A549 (cell line): ENCODE measurements around the gene CRB2. TPM values are rescaled to one million over a fixed set of nuclear protein-coding genes. Genes with fewer than 3 reads are reported as not detected.

ENCODE experiments used
- ATAC-seq, 2 experiments: fragments of 200-7000 bp in 1 of 2; fragments of >200 bp in 1 of 2; cut with Nextera tagmentation in 1 of 2; cut with Tn5 transposase in 1 of 2; 3 replicates each; pipeline versions ENCODE4 v1.8.0 to v1.9.1; 2018 to 2020; ENCODE audit warnings: mild to moderate bottlenecking in 1 of 2, moderate library complexity in 1 of 2
- CTCF ChIA-PET: fragments of 300-600 bp; sonication (Branson Sonifier 250); formaldehyde crosslinking; extraction: SDS; loops from one replicate; lab custom pipeline; 2021; ENCODE audit warnings: antibody characterized with exemption, inconsistent platforms; lab: Yijun Ruan, JAX
- POLR2A ChIA-PET: fragments of 350-600 bp; formaldehyde crosslinking; extraction: SDS; loops from one replicate; lab custom pipeline; 2021; ENCODE audit warnings: antibody characterized with exemption, inconsistent platforms; lab: Yijun Ruan, JAX
- DNase-seq, 2 experiments: peaks; one replicate each; pipeline versions ENCODE4 v3.0.0 to v3.0.0-alpha.2; 2011 to 2016; ENCODE audit warnings: low read depth in 1 of 2, low spot score in 1 of 2
- FAIRE-seq: peaks from 2 replicates; lab custom pipeline; 2011; peaks lifted over from hg19 to GRCh38; lab: Jason Lieb, UNC
- H3K27ac ChIP-seq, 2 experiments: fragments of >200 bp; sonication (Bioruptor Twin); formaldehyde crosslinking; 3 replicates each; pipeline ENCODE4 v1.5.1; 2016 to 2017
- H3K4me1 ChIP-seq: fragments of >200 bp; sonication (Bioruptor Twin); formaldehyde crosslinking; 3 replicates; pipeline ENCODE4 v1.6.1; 2016
- H3K4me2 ChIP-seq: fragments of >200 bp; sonication (Bioruptor Twin); formaldehyde crosslinking; 3 replicates; pipeline ENCODE4 v1.6.1; 2016
- H3K4me3 ChIP-seq: fragments of >200 bp; sonication (Bioruptor Twin); formaldehyde crosslinking; 3 replicates; pipeline ENCODE4 v1.5.1; 2016
- H3K9me3 ChIP-seq: fragments of >200 bp; sonication (Bioruptor Twin); formaldehyde crosslinking; 3 replicates; pipeline ENCODE4 v1.6.1; 2016
- BHLHE40 ChIP-seq: IDR thresholded peaks from 2 replicates; pipeline ENCODE4 v1.6.1; 2012; ENCODE audit warnings: low read depth, low read length, inconsistent platforms
- CHD2 ChIP-seq: fragments of 150-350 bp; IDR thresholded peaks from 2 replicates; pipeline ENCODE4 v1.6.1; 2014; ENCODE audit warnings: low read length; ENCODE audit not compliant: partially characterized antibody
- EHMT2 ChIP-seq: fragments of 200-600 bp; sonication (generic); IDR thresholded peaks from 2 replicates; pipeline ENCODE4 v1.6.1; 2016; ENCODE audit warnings: antibody characterized with exemption, low read depth, mild to moderate bottlenecking, moderate library complexity
- GATA3 ChIP-seq: IDR thresholded peaks from 2 replicates; pipeline ENCODE4 v1.6.1; 2012; ENCODE audit warnings: borderline replicate concordance
- HOXB13 ChIP-seq: fragments of 250-450 bp; sonication (Bioruptor Pico); IDR thresholded peaks from 2 replicates; pipeline ENCODE4 v1.5.0; 2020; ENCODE audit warnings: low read depth, mild to moderate bottlenecking, moderate library complexity
- HOXB5 ChIP-seq: fragments of 250-450 bp; sonication (Bioruptor Pico); IDR thresholded peaks from 2 replicates; pipeline ENCODE4 v1.5.0; 2020; ENCODE audit warnings: mild to moderate bottlenecking, moderate library complexity
- JUN ChIP-seq, 2 experiments: fragments of >200 bp; sonication (Bioruptor Twin); formaldehyde crosslinking; IDR thresholded peaks; 2 replicates in 1 of 2; 3 replicates in 1 of 2; pipeline ENCODE4 v1.6.1; 2016 to 2017
- JUNB ChIP-seq: fragments of >200 bp; sonication (Bioruptor Twin); formaldehyde crosslinking; IDR thresholded peaks from 2 replicates; pipeline ENCODE4 v1.6.1; 2016
- KDM5A ChIP-seq: fragments of 200-600 bp; sonication (generic); IDR thresholded peaks from 2 replicates; pipeline ENCODE4 v1.6.1; 2016; ENCODE audit warnings: antibody characterized with exemption, mild to moderate bottlenecking
- NFE2L2 ChIP-seq: fragments of 150-350 bp; conservative IDR thresholded peaks from 2 replicates; pipeline ENCODE4 v1.6.1; 2014; ENCODE audit warnings: low read length
- POLR2A ChIP-seq: IDR thresholded peaks from 2 replicates; pipeline ENCODE4 v1.6.1; 2012; ENCODE audit warnings: mild to moderate bottlenecking, low read length
- RAD21 ChIP-seq, 2 experiments: fragments of >200 bp in 1 of 2; sonication (Bioruptor Twin) in 1 of 2; formaldehyde crosslinking in 1 of 2; IDR thresholded peaks in 1 of 2; conservative IDR thresholded peaks in 1 of 2; 2 replicates in 1 of 2; 3 replicates in 1 of 2; pipeline ENCODE4 v1.6.1; 2012 to 2018; ENCODE audit warnings: inconsistent platforms in 1 of 2
- RCOR1 ChIP-seq: fragments of 150-350 bp; IDR thresholded peaks from 2 replicates; pipeline ENCODE4 v1.6.1; 2014; ENCODE audit warnings: antibody characterized with exemption, low read length, low read depth
- REST ChIP-seq: fragments of 200-600 bp; sonication (generic); IDR thresholded peaks from 2 replicates; pipeline ENCODE4 v1.6.1; 2016; ENCODE audit warnings: antibody characterized with exemption, mild to moderate bottlenecking, moderate library complexity
- RNF2 ChIP-seq: fragments of 200-600 bp; sonication (generic); IDR thresholded peaks from 2 replicates; pipeline ENCODE4 v1.6.1; 2016; ENCODE audit warnings: low read depth, mild to moderate bottlenecking, antibody characterized with exemption, moderate library complexity, borderline replicate concordance
- ZC3H11A ChIP-seq: fragments of 450-650 bp; IDR thresholded peaks from 2 replicates; pipeline ENCODE4 v1.6.1; 2014; ENCODE audit warnings: antibody characterized with exemption, mild to moderate bottlenecking
- ZSCAN20 ChIP-seq: fragments of 250-450 bp; sonication (Bioruptor Pico); IDR thresholded peaks from 2 replicates; pipeline ENCODE4 v1.8.0; 2022; ENCODE audit warnings: mild to moderate bottlenecking, moderate library complexity
- WGBS: methylation state at CpG from one replicate; pipeline ENCODE4 v1.1.6; 2017; ENCODE audit errors: missing lambda C conversion rate; 5-methylcytosine and 5-hydroxymethylcytosine counted together
- polyA plus RNA-seq, 4 experiments: library from polyadenylated mRNA; depleted of rRNA in 3 of 4; stranded (reverse); fragments of >200 nt; fragmentation: RNase III in 1 of 4; extraction: RNeasy Plus Mini Kit Qiagen cat#74134 plus additional on column Dnase treatment in 1 of 4; gene quantifications; 2 replicates in 3 of 4; 3 replicates in 1 of 4; pipeline ENCODE4 v1.2.3, GENCODE V29; 2011 to 2017
- TF ChIP-seq, protein P1 (sequence below): fragments of 250-450 bp; sonication (Bioruptor Pico); IDR thresholded peaks from 2 replicates; pipeline ENCODE4 v1.5.0; 2021; ENCODE audit warnings: mild to moderate bottlenecking, moderate library complexity, borderline replicate concordance
- TF ChIP-seq, protein P2 (sequence below): fragments of >200 bp; sonication (Bioruptor Twin); formaldehyde crosslinking; IDR thresholded peaks from 3 replicates; pipeline ENCODE4 v1.5.1; 2016

The CRB2 gene
- polyA plus RNA-seq, 2 of the 4 experiments (the other 2 are of a cell fraction) = 0.01 to 0.05 TPM

- TF ChIP-seq REST = no peak
- TF ChIP-seq ZC3H11A = no peak
Measured at GRCh38 chr9:123408313-123409262, 52.6 kb downstream of the CRB2 start (continued).

DNA sequence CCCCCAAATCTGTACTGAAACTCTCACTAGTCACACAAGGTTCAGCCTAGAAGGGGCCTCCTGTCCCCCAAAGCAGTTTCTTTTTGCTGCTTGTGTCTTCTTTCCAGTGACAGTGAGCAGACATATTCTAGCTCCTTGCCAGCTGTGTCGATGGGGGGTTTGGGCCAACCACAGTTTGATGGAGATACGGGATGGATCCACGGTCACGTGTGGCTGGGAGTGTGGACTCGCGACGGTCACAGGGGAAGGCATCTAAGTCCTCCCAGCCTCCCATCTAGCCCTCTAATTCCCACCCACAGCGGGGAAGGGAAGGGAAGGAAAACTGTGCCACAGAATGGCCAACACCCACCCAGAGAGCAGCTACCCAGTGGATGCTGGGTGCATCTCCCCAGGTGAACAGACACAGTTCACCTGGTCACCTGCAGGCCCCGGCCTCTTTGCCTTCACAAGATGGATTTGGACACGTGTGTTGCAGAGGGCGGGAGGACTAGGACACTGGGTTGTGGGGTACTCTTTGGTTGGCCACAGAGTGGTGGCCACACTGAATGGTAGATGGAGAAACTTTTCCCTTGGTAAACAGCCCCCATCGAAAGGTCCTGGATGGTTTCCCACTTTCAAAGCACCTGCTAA, 54.4 kb downstream of the CRB2 start:
- H3K4me2 ChIP-seq = no peak overlapping the region
- no peak overlapping the region for H3K27ac ChIP-seq
- no peak for ATAC-seq
- no peaks in the 10 kb centered on the region for H3K9me3 ChIP-seq
- H3K4me3 ChIP-seq = no peak overlapping the region
- no peak for FAIRE-seq
- DNase-seq = no peak
- ChIA-PET CTCF (interaction anchor here (1.0 to 3.0 kb wide), 3 partner anchors 8 to 586 kb away, joined by 3 to 16 read pairs (median 5); no protein-coding TSS in a partner anchor), POLR2A (no interaction called here)
- no peak for TF ChIP-seq ZSCAN20
- TF ChIP-seq NFE2L2 = no peak
- no peak for TF ChIP-seq POLR2A
- TF ChIP-seq JUNB = no peak
- TF ChIP-seq, protein P1, sequence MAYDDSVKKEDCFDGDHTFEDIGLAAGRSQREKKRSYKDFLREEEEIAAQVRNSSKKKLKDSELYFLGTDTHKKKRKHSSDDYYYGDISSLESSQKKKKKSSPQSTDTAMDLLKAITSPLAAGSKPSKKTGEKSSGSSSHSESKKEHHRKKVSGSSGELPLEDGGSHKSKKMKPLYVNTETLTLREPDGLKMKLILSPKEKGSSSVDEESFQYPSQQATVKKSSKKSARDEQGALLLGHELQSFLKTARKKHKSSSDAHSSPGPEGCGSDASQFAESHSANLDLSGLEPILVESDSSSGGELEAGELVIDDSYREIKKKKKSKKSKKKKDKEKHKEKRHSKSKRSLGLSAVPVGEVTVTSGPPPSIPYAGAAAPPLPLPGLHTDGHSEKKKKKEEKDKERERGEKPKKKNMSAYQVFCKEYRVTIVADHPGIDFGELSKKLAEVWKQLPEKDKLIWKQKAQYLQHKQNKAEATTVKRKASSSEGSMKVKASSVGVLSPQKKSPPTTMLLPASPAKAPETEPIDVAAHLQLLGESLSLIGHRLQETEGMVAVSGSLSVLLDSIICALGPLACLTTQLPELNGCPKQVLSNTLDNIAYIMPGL (CRISPR knock-in tag) = no peak
- TF ChIP-seq RAD21 (conservative IDR thresholded peaks at IDR 0.05 in 1 of 2, IDR thresholded peaks at IDR 0.05 in 1 of 2) = no peak
- no peak for TF ChIP-seq RNF2
- no peak for TF ChIP-seq BHLHE40
- TF ChIP-seq, protein P2, sequence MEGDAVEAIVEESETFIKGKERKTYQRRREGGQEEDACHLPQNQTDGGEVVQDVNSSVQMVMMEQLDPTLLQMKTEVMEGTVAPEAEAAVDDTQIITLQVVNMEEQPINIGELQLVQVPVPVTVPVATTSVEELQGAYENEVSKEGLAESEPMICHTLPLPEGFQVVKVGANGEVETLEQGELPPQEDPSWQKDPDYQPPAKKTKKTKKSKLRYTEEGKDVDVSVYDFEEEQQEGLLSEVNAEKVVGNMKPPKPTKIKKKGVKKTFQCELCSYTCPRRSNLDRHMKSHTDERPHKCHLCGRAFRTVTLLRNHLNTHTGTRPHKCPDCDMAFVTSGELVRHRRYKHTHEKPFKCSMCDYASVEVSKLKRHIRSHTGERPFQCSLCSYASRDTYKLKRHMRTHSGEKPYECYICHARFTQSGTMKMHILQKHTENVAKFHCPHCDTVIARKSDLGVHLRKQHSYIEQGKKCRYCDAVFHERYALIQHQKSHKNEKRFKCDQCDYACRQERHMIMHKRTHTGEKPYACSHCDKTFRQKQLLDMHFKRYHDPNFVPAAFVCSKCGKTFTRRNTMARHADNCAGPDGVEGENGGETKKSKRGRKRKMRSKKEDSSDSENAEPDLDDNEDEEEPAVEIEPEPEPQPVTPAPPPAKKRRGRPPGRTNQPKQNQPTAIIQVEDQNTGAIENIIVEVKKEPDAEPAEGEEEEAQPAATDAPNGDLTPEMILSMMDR = no peak
- no peak for TF ChIP-seq KDM5A
- no peak for TF ChIP-seq GATA3
- TF ChIP-seq EHMT2 = no peak
- TF ChIP-seq JUN (IDR thresholded peaks at IDR 0.05) = no peak
- TF ChIP-seq ZC3H11A = no peak
- no peak for TF ChIP-seq HOXB5 (CRISPR knock-in tag)
- no peak for TF ChIP-seq RCOR1
- TF ChIP-seq CHD2 = no peak
- no peak for TF ChIP-seq HOXB13 (CRISPR knock-in tag)
- H3K4me1 ChIP-seq = no peaks in the 10 kb centered on the region
- 88% methylated on average over 12 of the region's 12 CpGs for WGBS
